NCI-H82 (cell line): ENCODE data around the gene CNRIP1.
"Not testable (repeated sequence)": the region's sequence is repeated elsewhere in the genome, so short reads cannot be mapped to it uniquely, and the experiment has no call there.

ENCODE experiments used
- DNase-seq: peaks from one replicate; lab custom pipeline; 2025; lab: John Stamatoyannopoulos, UW

The CNRIP1 gene

DNA sequence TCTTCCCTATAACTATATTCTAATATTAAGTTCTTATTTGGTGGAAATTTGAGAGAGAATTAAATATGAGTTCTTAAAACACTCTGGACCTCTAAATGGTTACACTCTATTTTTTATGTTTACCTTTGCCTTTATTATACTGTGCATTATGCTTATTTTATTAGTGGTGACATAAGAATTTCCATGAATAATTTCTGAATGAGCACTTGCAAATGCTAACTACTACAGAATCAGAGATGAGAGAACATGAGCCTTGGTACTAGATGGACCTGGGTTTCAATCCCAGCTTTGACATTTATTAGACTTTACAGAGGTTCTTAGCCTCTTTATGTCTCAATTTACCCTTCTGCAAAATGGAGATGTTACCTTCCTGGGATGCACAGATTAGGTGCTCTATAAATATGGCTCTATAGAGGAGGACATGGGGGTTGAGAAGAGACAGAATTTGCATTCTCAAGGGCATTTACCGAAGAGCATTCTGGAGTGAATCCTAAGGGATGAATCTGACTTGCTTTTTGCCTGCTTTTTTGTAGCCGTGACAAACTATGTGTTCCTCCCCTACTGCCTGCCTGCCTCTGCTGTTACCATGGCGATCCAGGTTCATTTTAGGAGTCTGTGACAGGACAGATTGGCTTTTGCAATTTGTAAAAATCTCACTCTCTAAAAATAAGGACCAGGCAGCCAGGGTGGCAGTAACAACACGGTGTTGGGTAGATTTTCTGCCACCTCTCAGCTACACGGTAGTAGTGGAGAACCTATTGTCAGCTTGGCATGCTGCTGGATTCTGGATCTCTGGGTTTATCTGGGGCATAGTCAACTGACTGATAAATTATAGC lies 20.7 kb upstream of the CNRIP1 start:
- DNase-seq = no peak

DNA sequence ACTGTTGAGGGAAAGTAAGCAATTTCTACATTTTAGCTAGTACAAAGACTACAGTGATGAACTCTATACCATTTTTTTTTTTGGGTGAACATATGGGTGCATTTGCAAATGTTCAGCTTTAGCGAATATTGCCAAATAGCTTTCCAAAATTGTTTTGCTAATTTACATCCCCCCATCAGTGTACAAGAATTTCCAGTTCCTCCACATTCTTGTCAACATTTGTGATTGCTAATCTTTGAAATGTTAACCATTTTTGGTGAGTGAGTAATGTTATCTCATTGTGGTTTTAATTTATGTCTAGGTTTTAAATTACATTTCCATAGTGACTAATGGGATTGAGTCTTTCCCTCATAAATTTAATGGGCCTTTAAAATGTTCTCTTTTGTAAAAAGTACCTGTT lies 16.4 kb upstream of the CNRIP1 start:
- DNase-seq = no peak

DNA sequence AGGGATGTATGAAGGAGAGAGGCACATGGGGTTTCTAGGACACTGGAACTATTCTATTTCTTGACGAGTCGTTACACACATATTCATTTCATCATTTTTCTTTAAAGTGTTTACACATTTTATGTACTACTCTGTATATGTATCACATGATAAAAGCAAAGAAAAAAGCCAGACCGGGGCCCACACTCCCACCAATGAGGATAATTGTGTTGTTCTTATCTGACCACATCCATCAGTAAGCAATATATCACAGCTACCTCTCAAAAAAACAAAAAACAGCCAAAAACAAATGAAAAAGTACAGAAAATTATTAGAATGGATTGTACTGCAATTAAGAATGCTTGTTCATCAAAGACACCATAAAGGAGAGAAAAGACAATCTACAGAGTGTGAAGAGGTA lies 14.2 kb upstream of the CNRIP1 start:
- no peak for DNase-seq

DNA sequence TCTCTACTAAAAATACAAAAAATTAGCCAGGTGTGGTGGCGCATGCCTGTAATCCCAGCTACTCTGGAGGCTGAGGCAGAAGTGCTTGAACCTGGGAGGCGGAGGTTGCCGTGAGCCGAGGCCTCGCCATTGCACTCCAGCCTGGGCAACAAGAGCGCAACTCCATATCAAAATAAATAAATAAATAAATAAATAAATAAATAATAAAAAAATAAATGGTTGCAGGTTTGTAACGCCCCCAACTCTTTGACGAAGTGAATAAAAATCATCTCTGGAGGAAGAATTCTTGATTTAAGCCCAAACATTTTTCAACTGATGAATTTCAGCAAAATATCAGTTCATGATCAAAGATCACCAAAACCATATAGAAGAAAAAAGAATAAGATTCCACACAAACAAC lies 13.3 kb upstream of the CNRIP1 start:
- DNase-seq = no peak

DNA sequence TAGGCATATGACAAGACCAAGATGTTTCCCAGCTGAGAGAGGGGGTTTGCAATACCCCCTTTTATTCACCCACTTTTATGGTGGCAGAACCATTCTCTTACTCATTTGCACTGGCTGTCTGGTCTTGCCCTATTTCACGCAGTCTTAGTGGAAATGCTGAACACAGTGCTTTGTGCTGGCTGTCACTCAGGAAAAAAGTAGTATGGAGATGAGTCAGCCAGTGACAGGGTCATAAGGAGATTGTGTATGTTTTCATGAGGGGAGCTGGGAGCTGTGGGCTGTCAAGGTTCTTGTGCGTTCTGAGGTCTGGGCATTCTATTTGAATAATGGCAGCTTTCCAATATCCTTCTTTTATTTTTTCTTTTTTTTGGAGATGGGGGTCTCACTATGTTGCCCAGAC lies 10.9 kb upstream of the CNRIP1 start:
- no peak for DNase-seq

DNA sequence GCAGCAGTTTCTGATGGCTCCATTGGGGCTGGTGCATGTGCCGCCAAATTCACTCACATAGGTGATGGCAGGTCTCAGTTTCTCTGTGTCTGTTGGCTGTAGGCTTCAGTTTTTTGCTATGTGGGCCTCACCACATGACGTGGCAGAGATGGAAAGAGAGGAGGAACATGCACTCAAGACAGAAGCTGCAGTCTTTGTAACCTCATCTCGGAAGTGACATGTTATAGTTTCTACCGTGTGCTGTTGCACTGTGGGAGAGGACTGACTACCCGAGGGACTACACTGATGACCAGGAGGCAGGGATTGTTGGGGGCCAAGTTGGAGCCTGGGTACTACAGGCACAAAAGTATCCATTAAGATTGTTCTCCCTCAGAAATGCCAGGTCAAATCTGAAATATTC lies 9.2 kb upstream of the CNRIP1 start:
- no peak for DNase-seq

DNA sequence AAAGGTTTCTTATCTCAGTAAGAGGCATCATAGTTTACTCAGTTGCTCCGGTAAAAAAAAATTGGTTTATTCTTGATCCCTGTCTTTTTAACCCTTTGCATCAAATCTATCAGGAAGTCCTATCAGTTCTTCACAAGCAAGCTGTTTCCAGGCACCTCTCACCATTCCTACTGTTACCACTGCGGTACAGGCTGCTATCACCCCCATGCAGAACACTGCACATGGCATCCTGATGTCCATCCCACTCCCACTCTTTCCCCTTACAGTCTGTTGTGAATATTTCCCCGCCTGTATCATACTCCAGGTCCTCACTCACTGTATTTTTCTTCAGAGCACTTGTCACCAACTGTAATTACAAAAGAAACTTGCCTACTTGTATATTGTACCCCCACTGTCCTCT lies 5.3 kb upstream of the CNRIP1 start:
- DNase-seq = no peak

DNA sequence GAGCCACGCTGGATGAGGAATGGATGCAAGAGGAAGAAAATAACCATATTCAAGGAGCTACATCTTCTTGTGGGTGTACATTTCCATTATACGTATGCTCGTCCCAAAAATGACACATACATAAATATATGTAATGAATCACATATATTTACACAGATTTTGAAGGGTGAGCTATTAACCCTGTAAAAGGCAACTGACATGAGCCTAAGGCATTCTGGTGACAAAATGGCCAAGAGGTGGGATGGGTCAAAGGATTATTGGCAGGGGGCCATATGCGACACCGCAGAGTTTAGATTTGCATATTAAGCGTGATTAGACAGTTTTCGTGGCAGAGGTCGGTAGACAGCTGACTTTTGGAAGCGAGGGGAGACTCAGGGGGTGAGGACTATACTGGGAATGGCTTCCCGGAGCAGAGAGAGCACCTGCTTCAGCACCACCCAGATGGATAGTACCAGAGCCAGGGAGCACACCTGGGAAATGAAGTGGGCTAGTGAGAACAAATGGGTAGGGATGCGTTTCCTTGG lies 431 bp upstream of the CNRIP1 start:
- peak; percentile 90 for DNase-seq

DNA sequence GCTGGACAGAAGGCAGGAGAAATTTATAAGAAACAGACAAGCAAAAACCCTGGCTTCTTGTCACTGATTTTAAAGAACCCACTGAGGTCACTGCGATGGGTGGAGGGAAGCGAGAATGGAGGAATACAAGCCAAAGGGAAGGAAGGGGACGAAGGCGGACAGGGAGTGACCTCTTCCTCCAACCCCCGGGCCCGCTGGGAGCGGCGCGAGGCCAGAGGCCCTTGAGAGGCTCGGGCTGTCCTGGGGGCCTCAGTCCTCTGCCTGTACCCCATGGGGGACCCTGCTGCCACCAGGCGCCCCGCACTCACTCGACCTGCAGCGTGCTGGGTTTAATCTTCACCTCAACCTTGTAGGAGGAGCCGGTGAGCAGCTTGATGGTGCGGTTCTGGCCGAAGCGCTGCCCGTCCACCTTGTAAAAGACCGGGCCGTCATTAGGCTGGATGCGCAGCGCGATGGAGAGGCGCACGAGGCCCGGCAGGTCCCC lies 793 bp downstream of the CNRIP1 start:
- DNase-seq = peak; percentile 77

DNA sequence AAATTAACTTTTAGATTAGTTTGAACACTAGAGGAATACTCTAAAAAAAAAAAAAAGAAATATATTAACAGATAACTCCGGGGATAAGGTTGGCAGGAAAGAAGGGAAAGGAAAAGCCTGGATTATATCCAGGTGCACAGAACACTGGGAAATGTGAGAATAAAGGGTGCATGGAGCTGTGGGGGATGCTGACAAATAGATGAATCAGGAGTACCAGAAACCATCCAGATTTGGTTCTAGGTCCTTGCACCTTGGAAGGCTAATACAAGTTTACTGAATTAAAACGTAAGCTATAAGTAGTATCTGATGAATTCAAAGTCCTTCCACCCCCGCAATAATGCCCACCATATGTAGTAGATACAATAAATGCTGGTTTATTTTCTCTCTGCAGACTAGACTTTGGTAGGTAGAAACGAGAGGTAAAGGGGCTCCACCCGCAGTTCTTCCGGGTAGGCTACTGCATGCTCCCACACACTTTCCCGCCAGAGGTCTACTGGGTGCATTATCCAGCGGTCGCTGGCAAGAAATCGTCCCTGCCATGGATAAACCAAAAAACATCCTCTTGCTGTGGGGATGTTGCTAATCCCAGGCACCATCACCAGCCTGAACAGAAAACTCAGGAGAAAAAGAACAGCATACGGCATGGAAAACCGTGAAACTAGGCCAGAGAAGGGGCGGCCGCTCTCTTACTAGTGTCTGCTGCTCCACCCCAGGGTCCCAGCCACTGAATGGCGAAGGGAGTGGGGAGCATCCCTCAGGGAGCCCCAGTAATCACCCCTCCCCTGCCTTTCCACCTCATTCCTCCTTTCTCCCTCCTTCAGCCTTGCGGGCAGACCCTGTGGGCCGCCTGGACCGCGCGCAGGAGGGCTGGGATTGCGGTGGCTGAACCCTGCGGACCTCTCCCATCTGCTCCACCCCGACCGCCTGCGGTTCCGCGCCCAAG lies 1.5 kb downstream of the CNRIP1 start:
- peak; percentile 72 for DNase-seq

DNA sequence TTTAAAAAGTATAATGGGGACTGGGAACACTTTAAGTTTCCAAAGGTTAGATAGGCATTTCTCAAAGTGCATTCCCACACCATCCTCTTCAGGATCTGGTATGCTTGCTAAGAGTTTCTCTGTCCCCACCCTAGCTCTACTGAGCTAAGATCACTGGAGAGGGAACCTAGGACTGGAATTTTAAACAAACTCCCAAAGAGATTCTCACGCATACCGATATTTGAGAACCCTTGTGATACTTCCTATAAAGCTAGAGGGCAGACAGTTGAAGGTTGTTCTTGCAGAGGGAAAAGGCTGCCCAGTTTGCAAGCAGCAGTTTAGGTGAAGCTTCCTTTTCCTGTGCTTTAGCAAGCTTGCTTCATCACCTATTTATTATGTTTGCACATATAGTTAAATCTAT lies 3.6 kb downstream of the CNRIP1 start:
- no peak for DNase-seq

DNA sequence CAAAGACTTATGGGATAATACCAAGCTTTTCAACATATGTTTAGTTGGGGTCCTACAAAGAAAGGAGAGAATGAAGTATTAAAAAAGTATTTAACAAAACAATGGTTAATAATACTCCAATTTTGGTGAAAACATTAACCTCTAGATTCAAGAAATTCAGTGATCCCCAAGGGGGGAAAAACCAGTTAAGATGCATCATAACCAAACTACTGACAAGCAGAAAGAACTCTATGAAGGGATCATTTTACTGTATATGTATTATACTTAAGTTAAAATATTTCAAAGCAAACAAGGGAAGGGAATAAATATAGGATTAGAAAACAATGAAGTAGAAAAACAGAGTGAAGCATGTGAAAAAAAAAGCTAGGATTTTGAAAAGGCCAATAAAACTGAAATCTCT lies 8.7 kb downstream of the CNRIP1 start:
- no peak for DNase-seq

DNA sequence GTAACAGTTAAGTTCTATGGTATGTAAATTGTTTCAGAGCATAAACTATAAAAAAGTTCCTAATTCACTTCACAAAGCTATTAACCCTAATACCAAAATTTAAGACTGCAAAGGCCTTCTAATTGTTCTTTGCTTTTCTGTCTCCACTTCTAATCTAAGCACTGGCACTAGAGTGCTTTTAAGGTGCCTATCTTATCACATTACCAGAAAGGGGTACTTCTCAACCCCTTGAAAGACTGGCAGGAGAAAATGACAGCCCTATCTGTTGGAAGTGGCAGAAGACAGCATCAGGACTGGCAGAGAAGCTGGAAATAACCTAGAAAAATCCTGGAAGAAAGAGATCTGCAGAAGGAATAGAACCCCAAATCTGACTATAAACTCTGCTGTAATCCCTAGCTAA lies 10.3 kb downstream of the CNRIP1 start:
- DNase-seq = no peak

DNA sequence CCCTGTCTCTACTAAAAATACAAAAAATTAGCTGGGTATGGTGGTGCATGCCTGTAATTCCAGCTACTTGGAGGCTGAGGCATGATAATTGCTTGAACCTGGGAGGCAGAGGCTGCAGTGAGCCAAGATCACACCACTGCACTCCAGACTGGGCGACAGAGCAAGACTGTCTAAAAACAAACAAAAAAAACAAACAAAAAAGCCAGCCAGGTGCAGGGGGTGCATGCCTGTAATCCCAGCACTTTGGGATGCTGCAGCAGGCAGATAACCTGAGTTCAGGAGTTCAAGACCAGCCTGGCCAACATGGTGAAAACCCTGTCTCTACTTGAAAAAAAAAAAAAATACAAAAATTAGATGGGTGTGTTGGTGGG lies 15.9 kb downstream of the CNRIP1 start:
- DNase-seq = not testable (repeated sequence)

DNA sequence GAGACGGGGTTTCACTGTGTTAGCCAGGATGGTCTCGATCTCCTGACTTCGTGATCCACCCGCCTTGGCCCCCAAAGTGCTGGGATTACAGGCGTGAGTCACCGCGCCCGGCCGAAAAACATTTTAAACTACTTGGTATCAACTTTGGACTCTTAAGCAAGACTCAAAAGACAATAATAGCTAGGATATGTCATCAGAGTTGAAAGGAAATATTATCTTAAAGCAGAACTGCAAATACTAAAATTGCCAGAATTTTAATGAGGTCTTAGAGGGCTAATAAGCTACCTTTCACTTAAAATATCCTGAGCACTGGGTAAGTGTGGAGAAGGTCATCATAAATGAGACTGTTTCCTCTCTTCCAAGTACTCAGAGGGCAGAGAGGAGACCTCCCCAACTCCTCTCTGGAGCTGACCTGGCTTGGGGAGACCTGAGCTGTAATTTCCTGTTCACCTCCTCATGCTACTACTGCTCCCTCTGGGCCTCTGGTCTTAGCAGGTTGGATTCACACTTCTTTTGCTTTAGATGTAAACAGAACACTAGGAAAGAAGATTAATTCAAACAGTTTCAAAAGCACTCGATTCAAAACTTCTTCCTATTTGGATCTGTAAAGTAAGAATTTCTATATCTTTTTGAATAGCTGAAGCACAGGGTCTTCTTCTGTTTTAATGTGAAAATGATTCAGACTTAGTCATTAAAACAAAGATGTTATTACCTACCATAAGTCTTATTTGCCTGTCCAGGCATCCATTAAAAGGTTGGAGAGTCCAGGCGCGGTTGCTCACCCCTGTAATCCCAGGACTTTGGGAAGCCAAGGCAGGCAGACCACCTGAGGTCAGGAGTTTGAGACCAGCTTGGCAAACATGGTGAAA lies 16.5 kb downstream of the CNRIP1 start:
- DNase-seq = no peak

DNA sequence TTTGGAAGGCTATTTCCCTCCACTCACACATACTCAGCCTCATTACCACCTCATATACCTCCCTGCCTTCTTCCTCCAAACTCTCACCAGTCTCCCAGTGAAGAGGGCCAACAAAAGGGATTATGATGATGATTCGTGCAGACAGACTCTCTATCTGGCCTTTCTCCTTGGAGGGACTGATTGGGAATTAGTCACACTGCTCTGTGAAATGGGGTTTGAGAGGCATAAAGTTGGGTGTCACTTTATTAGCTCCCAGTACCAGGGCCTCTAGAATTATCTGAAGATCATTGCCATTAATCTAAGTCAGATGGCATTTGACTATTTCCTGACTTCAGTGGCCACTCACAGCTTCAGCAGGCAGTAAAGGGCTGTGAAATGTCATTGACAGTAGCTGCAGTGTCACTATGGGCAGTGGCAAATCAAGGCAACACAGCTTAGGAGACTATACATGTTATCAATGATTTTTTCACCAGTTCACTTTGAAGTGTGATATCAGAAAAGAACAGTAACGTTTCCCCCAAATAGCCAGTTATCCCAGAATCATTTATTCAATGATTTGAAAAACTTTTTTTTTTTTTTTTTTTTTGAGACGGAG lies 17.4 kb downstream of the CNRIP1 start:
- peak; percentile 29 for DNase-seq

DNA sequence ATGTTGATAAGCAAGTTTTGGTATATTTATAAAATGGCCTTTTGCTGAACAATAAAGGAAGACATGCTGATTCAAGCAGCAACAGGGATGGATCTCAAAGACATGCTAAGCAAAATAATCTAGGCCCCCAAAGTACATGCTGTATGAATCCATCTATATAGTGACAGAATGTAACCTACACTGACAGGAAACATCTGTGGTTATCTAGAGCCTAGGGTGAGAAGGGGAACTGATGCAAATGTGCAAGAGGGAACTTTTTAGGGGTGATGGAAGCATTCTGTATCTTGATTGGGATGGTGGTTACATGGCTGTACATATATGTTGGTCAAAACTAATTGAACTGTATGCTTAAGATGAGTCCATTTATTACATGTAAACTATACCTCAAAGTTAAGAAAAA lies 24.2 kb downstream of the CNRIP1 start:
- DNase-seq = no peak

DNA sequence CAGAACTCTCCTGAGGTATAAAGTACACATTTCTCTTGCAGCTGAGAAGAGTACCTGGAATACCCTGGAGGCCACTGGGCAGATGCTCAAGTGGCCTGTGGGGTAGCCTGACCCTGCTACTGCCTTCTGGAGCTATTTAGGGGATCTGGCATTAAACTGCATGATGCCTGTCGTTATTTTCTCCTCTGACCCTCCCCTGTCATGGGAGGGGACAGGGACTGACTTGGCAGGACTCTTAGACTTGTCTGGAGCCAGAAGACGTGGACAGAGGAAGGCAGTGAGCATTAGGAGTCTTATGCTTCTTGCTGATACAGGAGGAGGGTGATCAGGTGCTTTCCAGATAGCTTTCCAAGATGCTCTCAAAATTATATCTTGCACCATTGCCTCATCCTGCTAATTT lies 24.8 kb downstream of the CNRIP1 start:
- DNase-seq = no peak

DNA sequence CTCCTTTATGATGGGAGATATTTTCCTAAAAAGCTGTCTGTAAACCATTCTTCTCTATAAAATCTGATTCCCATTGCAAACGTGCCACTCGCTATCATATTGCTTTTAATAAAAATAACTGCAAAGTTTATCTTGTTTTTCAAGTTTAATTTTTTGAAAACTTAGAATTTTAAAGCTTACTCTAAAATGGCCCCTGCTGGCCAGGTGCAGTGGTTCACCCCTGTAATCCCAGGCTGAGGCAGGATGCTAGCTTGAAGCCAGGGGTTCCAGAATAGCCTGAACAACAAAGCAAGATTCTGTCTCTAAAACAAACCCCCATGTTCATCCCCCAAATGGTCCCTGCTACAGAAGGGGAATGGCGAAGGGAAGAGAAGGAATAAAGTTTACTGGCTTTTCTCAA lies 25.6 kb downstream of the CNRIP1 start:
- no peak for DNase-seq

DNA sequence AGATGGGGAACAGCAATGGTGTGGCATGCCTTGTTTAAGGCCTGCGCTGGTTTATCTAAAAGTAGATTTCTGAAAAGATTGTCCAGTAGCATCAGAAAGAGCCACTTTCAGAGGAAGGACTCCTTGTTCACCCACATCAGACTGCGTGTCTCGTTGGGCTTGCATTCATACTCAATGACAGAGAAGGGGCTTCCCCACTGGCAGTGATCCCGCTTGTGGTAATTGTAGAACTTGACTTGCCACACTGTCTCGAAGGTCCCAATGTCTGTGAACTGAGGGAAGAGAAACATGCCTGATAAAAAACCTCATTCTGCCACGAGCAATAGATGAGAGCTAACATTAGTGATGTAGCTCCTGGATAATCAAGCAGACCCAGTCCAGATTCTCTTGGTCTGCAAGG lies 26.0 kb downstream of the CNRIP1 start:
- no peak for DNase-seq

DNA sequence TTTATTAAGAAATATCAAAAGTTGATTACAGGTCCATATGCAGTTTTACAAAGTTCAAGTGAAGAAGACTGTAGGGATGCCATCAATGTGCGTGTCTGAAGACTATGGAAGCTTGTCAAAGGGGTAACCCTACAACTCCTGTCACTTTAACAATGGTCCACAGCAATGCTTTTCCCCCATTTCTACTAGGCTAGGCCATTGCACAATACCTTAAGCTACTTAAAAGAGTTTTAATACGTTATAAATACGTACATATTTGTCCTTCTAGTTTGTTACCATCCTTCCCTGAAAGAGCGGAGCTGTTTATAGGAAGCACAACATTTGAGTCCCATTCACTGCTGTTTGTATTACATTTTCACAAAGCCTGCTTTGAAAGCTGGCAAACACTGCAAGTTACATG lies 26.7 kb downstream of the CNRIP1 start:
- no peak for DNase-seq
